K562 (cell line): ENCODE data around the gene SARS1. TPM values are rescaled to one million over a fixed set of nuclear protein-coding genes. Genes with fewer than 3 reads are reported as not detected.
A peak's percentile ranks its signal among the peaks of the same experiment; 100 is the strongest.

Experiments
- ATAC-seq: fragments of 200-7000 bp; cut with Tn5 transposase; 3 replicates; pipeline ENCODE4 v1.9.1; 2020; ENCODE audit warnings: moderate library complexity
- BruUV-seq: library from RNA; stranded (reverse); fragments of 400-500 nt; replicated peaks from 2 replicates; lab custom pipeline; 2021; lab: Mats Ljungman, UMichigan
- CTCF ChIA-PET: fragments of 300-600 bp; formaldehyde crosslinking; extraction: SDS; loops from one replicate; lab custom pipeline; 2021; ENCODE audit warnings: low intra/inter-chr PET ratio; lab: Yijun Ruan, JAX
- POLR2A ChIA-PET: fragments of 300-600, 350-650 bp; sonication (Branson Sonifier 250); formaldehyde crosslinking; extraction: SDS; loops from one replicate; lab custom pipeline; 2021; ENCODE audit warnings: antibody characterized with exemption, inconsistent platforms; lab: Yijun Ruan, JAX
- DNase-seq, 4 experiments: peaks; one replicate each; pipeline versions ENCODE4 v3.0.0 to v3.0.0-alpha.2; 2011 to 2018; ENCODE audit warnings: low spot score in 3 of 4, mixed read lengths in 3 of 4; ENCODE audit errors: extremely low read depth in 1 of 4
- FAIRE-seq: peaks from 2 replicates; lab custom pipeline; 2011; peaks lifted over from hg19 to GRCh38; lab: Jason Lieb, UNC
- H2AFZ ChIP-seq: 2 replicates; pipeline ENCODE4 v1.6.0; 2011; ENCODE audit warnings: low read depth, low read length, control low read depth, inconsistent platforms
- H3K27ac ChIP-seq: fragments of 200-600 bp; 3 replicates; pipeline ENCODE4 v1.8.0; 2011; ENCODE audit warnings: low read depth, mild to moderate bottlenecking, control low read depth, inconsistent platforms, low read length, moderate library complexity, mixed read lengths; ENCODE audit errors: extremely low read depth
- H3K27me3 ChIP-seq, 2 experiments: fragments of 300-600 bp in 1 of 2; 2 replicates in 1 of 2; 3 replicates in 1 of 2; pipeline versions ENCODE4 v1.6.0 to v1.8.0; 2011; ENCODE audit warnings: inconsistent platforms in 2 of 2, low read length in 2 of 2, mild to moderate bottlenecking in 1 of 2, mixed read lengths in 1 of 2, moderate library complexity in 1 of 2; ENCODE audit not compliant: control insufficient read depth in 2 of 2, insufficient read depth in 2 of 2
- H3K36me3 ChIP-seq: fragments of 300-600 bp; 3 replicates; pipeline ENCODE4 v1.8.0; 2011; ENCODE audit warnings: mild to moderate bottlenecking, low read length, inconsistent platforms; ENCODE audit not compliant: control insufficient read depth, insufficient read depth
- H3K4me1 ChIP-seq, 2 experiments: fragments of 200-600 bp in 1 of 2; replicated peaks in 1 of 2; 2 replicates in 1 of 2; 3 replicates in 1 of 2; pipeline versions ENCODE4 v1.5.1 to v1.8.0; 2011; ENCODE audit warnings: inconsistent platforms in 2 of 2, low read length in 2 of 2, mild to moderate bottlenecking in 1 of 2, mixed read lengths in 1 of 2, moderate library complexity in 1 of 2; ENCODE audit not compliant: control insufficient read depth in 2 of 2, insufficient read depth in 2 of 2
- H3K4me2 ChIP-seq: 2 replicates; pipeline ENCODE4 v1.6.1; 2011; ENCODE audit warnings: low read length, control low read depth, inconsistent platforms, mixed read lengths; ENCODE audit not compliant: insufficient read depth
- H3K4me3 ChIP-seq: fragments of 200-600 bp; sonication (generic), shearing (Covaris generic); 2 replicates; pipeline ENCODE4 v1.5.1; 2016; ENCODE audit warnings: control low read depth, inconsistent platforms
- H3K79me2 ChIP-seq: fragments of 200-600 bp; 3 replicates; pipeline ENCODE4 v1.8.0; 2011; ENCODE audit warnings: low read length, inconsistent platforms; ENCODE audit not compliant: control insufficient read depth, insufficient read depth
- H3K9ac ChIP-seq, 2 experiments: 2 replicates each; pipeline versions ENCODE4 v1.6.0 to v1.6.1; 2011; ENCODE audit warnings: low read depth in 2 of 2, low read length in 2 of 2, control low read depth in 1 of 2, inconsistent platforms in 1 of 2, mild to moderate bottlenecking in 1 of 2, mixed read lengths in 1 of 2; ENCODE audit not compliant: insufficient read depth in 1 of 2
- H3K9me1 ChIP-seq: one replicate; pipeline ENCODE4 v1.6.0; 2011; ENCODE audit warnings: inconsistent platforms, mild to moderate bottlenecking, low read length, moderate library complexity; ENCODE audit not compliant: control insufficient read depth, insufficient read depth
- H3K9me3 ChIP-seq: replicated peaks from 2 replicates; pipeline ENCODE4 v1.5.1; 2011; ENCODE audit warnings: low read depth, low read length, inconsistent platforms; ENCODE audit not compliant: control insufficient read depth, insufficient read depth
- H4K20me1 ChIP-seq: replicated peaks from 2 replicates; pipeline ENCODE4 v1.6.1; 2011; ENCODE audit warnings: low read length, inconsistent platforms, mixed read lengths; ENCODE audit not compliant: control insufficient read depth, insufficient read depth
- ADNP ChIP-seq: fragments of 200-800 bp; sonication (Bioruptor generic); IDR thresholded peaks from 2 replicates; pipeline ENCODE4 v1.6.1; 2016; ENCODE audit warnings: missing genetic modification characterization, missing compliant biosample characterization
- DLX4 ChIP-seq: fragments of 250-450 bp; sonication (Bioruptor Pico); IDR thresholded peaks from 2 replicates; pipeline ENCODE4 v1.6.1; 2021; ENCODE audit warnings: mild to moderate bottlenecking
- E2F5 ChIP-seq: sonication (generic); formaldehyde crosslinking; IDR thresholded peaks from 2 replicates; pipeline ENCODE4 v1.8.0; 2022; ENCODE audit warnings: mild to moderate bottlenecking, missing genetic modification reagents
- GABPA ChIP-seq: fragments of 200-800 bp; sonication (Bioruptor generic); conservative IDR thresholded peaks from 2 replicates; pipeline ENCODE4 v1.6.1; 2016; ENCODE audit warnings: low read depth, missing genetic modification characterization, missing compliant biosample characterization
- GTF2B ChIP-seq: IDR thresholded peaks from 2 replicates; pipeline ENCODE4 v1.6.1; 2011; ENCODE audit not compliant: insufficient read length; ENCODE audit errors: extremely low read depth
- KHSRP ChIP-seq: fragments of 450-650 bp; IDR thresholded peaks from 2 replicates; pipeline ENCODE4 v1.6.1; 2017
- MTA2 ChIP-seq: fragments of 450-650 bp; IDR thresholded peaks from 2 replicates; pipeline ENCODE4 v1.6.1; 2016; ENCODE audit warnings: low read depth
- MTF1 ChIP-seq: fragments of 250-450 bp; sonication (Bioruptor Pico); IDR thresholded peaks from 2 replicates; pipeline ENCODE4 v1.9.0; 2021; ENCODE audit warnings: moderate library complexity, mild to moderate bottlenecking, inconsistent platforms, borderline replicate concordance
- PML ChIP-seq: IDR thresholded peaks from 2 replicates; pipeline ENCODE4 v1.6.1; 2012; ENCODE audit warnings: low read length, inconsistent platforms
- RBBP5 ChIP-seq: fragments of 200-600 bp; sonication (generic); IDR thresholded peaks from 2 replicates; pipeline ENCODE4 v1.6.1; 2012; ENCODE audit warnings: borderline replicate concordance, mild to moderate bottlenecking, low read length, control low read depth, inconsistent platforms; ENCODE audit not compliant: insufficient read depth, poor library complexity, severe bottlenecking
- RUNX1 ChIP-seq: sonication (generic); IDR thresholded peaks from 2 replicates; pipeline ENCODE4 v1.6.1; 2016; ENCODE audit warnings: antibody characterized with exemption, low read depth
- SIX5 ChIP-seq, 2 experiments: IDR thresholded peaks; 2 replicates each; pipeline ENCODE4 v1.6.1; 2011; ENCODE audit warnings: low read length in 2 of 2, borderline replicate concordance in 1 of 2, low read depth in 1 of 2, mild to moderate bottlenecking in 1 of 2, moderate library complexity in 1 of 2; ENCODE audit not compliant: insufficient read depth in 1 of 2
- U2AF2 ChIP-seq: fragments of 200-400 bp; formaldehyde crosslinking; optimal IDR thresholded peaks from 2 replicates; pipeline ENCODE3; 2017; ENCODE audit warnings: low read depth, mild to moderate bottlenecking, low read length
- ZNF12 ChIP-seq: sonication (generic); formaldehyde crosslinking; IDR thresholded peaks from 2 replicates; pipeline ENCODE4 v1.4.0; 2020; ENCODE audit warnings: mild to moderate bottlenecking, missing genetic modification reagents
- ZNF589 ChIP-seq: fragments of 200-800 bp; sonication (Bioruptor generic); IDR thresholded peaks from 2 replicates; pipeline ENCODE4 v1.6.1; 2016; ENCODE audit warnings: low read depth, missing genetic modification characterization, missing compliant biosample characterization
- ZNF740 ChIP-seq, 3 experiments: fragments of 200-800 bp in 1 of 3; sonication (Bioruptor generic) in 1 of 3; sonication (generic) in 1 of 3; formaldehyde crosslinking in 1 of 3; IDR thresholded peaks; 2 replicates each; pipeline versions ENCODE4 v1.6.1 to v1.8.0; 2016 to 2022; ENCODE audit warnings: mild to moderate bottlenecking in 2 of 3, missing compliant biosample characterization in 2 of 3, missing genetic modification characterization in 2 of 3, missing genetic modification reagents in 1 of 3
- ZNF830 ChIP-seq: fragments of 250-450 bp; sonication (Bioruptor Pico); IDR thresholded peaks from 2 replicates; pipeline ENCODE4 v1.5.0; 2021; ENCODE audit warnings: mild to moderate bottlenecking
- WGBS: fragments of 100-300 bp; shearing (Covaris generic); methylation state at CpG from one replicate; pipeline ENCODE4 v1.1.6; 2016; ENCODE audit warnings: low coverage, mixed read lengths; ENCODE audit not compliant: insufficient coverage; ENCODE audit errors: missing lambda C conversion rate; 5-methylcytosine and 5-hydroxymethylcytosine counted together
- in situ Hi-C: fragments of 300-500 bp; cut with MboI; formaldehyde crosslinking; loops from 4 replicates; pipeline ENCODE4 v1.15.0; 2018; ENCODE audit warnings: inconsistent platforms, mixed read lengths
- intact Hi-C: fragments of 100-400 bp; cut with micrococcal nuclease; formaldehyde crosslinking; loops from 2 replicates; pipeline ENCODE4 v1.14.2; 2022
- polyA plus RNA-seq, 8 experiments: library from polyadenylated mRNA; depleted of rRNA in 4 of 8; stranded (reverse) in 5 of 8; unstranded in 3 of 8; fragments of >200 nt; fragmentation: Nextera tagmentation in 2 of 8; fragmentation: Illumina TruSeq in 1 of 8; extraction: Ambion mirVana in 2 of 8; extraction: Trizol in 1 of 8; gene quantifications; 2 replicates each; pipeline versions ENCODE4 v1.2.1 to v1.2.3, GENCODE V29; 2011 to 2014; ENCODE audit warnings: inconsistent platforms in 1 of 8, missing spikeins in 1 of 8
- total RNA-seq, 7 experiments: library from RNA; depleted of rRNA in 6 of 7; stranded (reverse); fragments of >200 nt in 6 of 7; fragmentation: Illumina TruSeq in 2 of 7; extraction: Trizol in 2 of 7; gene quantifications; 2 replicates each; pipeline versions ENCODE4 v1.2.1 to v1.2.3, GENCODE V29; 2011 to 2021; ENCODE audit warnings: low replicate concordance in 1 of 7

Gene SARS1
- total and polyA plus RNA-seq, 9 of the 15 experiments (the other 6 are each of a cell fraction or from before 2014, with no cell fraction given): 221 to 623 (median 254) TPM

- TF ChIP-seq KHSRP (no peak), ZNF12 (CRISPR knock-in tag) (no peak), MTF1 (CRISPR knock-in tag) (no peak), ZNF589 (CRISPR knock-in tag) (no peak), DLX4 (CRISPR knock-in tag) (no peak)
Measured at GRCh38 chr1:109216662-109217061, 2.9 kb downstream of the SARS1 start (continued).

- ChIA-PET CTCF (no interaction called here), POLR2A (interaction anchor here (0.6 to 4.9 kb wide), 6 partner anchors 21 to 193 kb away, joined by 3 to 23 read pairs (median 4); no protein-coding TSS in a partner anchor)
- in situ Hi-C loops (no loop called here), intact Hi-C loops (no loop called here)
- Histone ChIP-seq H3K27me3 (no peaks in the 10 kb centered on the region), H3K9ac (no peak overlapping the region; a peak in 1 of 4 replicates), H3K9me3 (0 out of 2 replicates have a peak, but pooled peaks cover 3% of the 10 kb centered on the region), H3K27ac (peak overlapping the region; percentile 73), H3K4me2 (peak overlapping the region; percentile 51), H4K20me1 (0 out of 2 replicates have a peak, but pooled peaks cover 14% of the 10 kb centered on the region), H3K4me1 (peaks cover 10 to 23% of the 10 kb centered on the region in 2 experiments), H3K9me1 (no peaks in the 10 kb centered on the region), H3K79me2 (peaks cover 93% of the 10 kb centered on the region), H2AFZ (no peak overlapping the region), H3K4me3 (no peak overlapping the region), H3K36me3 (peaks cover 65% of the 10 kb centered on the region)
- no TSS peak for BruUV-seq
- ATAC-seq: peak; percentile 7; the same call in 2 of the 3 replicates
- WGBS: 18% methylated on average over 3 of the region's 3 CpGs
- FAIRE-seq: peak; percentile 23
- DNase-seq: peak in 2 of 4 experiments; percentile 65 to 83
- TF ChIP-seq ZNF740 (CRISPR knock-in tag; IDR thresholded peaks at IDR 0.05) (no peak), ZNF740 (tag; IDR thresholded peaks at IDR 0.05) (no peak), SIX5 (IDR thresholded peaks at IDR 0.05; ENCODE audit: borderline replicate concordance in 1 of 2, insufficient read depth in 1 of 2, low read depth in 1 of 2, low read length in 2 of 2) (no peak), E2F5 (CRISPR knock-in tag) (no peak), GTF2B (no peak), GABPA (tag) (no peak), ADNP (tag) (no peak), ZNF830 (CRISPR knock-in tag) (no peak), RBBP5 (no peak), PML (no peak), MTA2 (no peak), RUNX1 (no peak), U2AF2 (no peak)
Measured at GRCh38 chr1:109218516-109218915, 4.8 kb downstream of the SARS1 start.
